ENCODE results near the gene HIPK2. TPM values are rescaled to one million over a fixed set of nuclear protein-coding genes. Genes with fewer than 3 reads are reported as not detected.

HIPK2 gene
- total RNA-seq, 1 donor: 12.7 TPM

DNA sequence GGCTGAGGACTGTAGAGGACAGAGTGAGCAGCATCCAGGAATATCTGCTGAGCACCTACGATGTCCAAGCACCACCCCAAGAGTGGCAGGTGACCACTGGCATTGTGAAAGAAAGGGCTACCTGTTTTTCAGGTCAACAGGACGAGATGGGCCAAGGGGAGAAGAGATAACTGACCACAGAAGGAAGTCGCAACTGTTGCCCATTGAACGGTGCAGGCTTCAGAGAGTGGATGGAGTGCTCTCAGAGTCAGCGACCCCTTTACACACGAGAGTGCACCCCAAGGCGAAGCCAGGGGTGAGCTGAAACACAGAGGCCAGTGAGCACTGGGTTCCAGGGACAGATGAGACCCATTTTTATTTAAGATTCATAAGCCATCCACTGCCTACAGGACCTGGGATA, 42.3 kb downstream of the HIPK2 start:
- H3K36me3 ChIP-seq (ENCODE audit: insufficient read depth, low read length): peaks cover 4% of the 10 kb centered on the region
- no peak overlapping the region for H3K4me2 ChIP-seq (ENCODE audit: insufficient read depth, low read length)
- H3K4me3 ChIP-seq (ENCODE audit: insufficient read depth, low read length): no peak overlapping the region
- H3K27ac ChIP-seq (ENCODE audit: low read depth, low read length): peak overlapping the region; percentile 99
- DNase-seq (ENCODE audit: insufficient read length, low spot score, missing footprints): no peak
- no peaks in the 10 kb centered on the region for H3K27me3 ChIP-seq (ENCODE audit: insufficient read depth, low read length)
- no peak for TF ChIP-seq CTCF (IDR thresholded peaks at IDR 0.05; ENCODE audit: extremely low read depth, low read depth, low read length)
- H3K9me3 ChIP-seq (ENCODE audit: low read depth, low read length): no peaks in the 10 kb centered on the region
- H2AFZ ChIP-seq (ENCODE audit: low read length): no peak overlapping the region
- H3K79me2 ChIP-seq (ENCODE audit: insufficient read depth, low read length): peaks cover 85% of the 10 kb centered on the region
- H4K20me1 ChIP-seq (ENCODE audit: insufficient read depth, low read length): peaks cover 9% of the 10 kb centered on the region
- peaks cover 76% of the 10 kb centered on the region for H3K4me1 ChIP-seq (ENCODE audit: insufficient read depth, low read length)

- peak overlapping the region; percentile 38 for H3K4me2 ChIP-seq (ENCODE audit: insufficient read depth, low read length)
- H3K27ac ChIP-seq (ENCODE audit: low read depth, low read length): peak overlapping the region; percentile 99
- H3K9me3 ChIP-seq (ENCODE audit: low read depth, low read length): no peaks in the 10 kb centered on the region
- peaks cover 3% of the 10 kb centered on the region for H4K20me1 ChIP-seq (ENCODE audit: insufficient read depth, low read length)
- H3K36me3 ChIP-seq (ENCODE audit: insufficient read depth, low read length): peaks cover 4% of the 10 kb centered on the region
- no peaks in the 10 kb centered on the region for H3K27me3 ChIP-seq (ENCODE audit: insufficient read depth, low read length)
- H3K4me3 ChIP-seq (ENCODE audit: insufficient read depth, low read length): no peak overlapping the region
- DNase-seq (ENCODE audit: insufficient read length, low spot score, missing footprints): peak; percentile 59
- H2AFZ ChIP-seq (ENCODE audit: low read length): no peak overlapping the region
- TF ChIP-seq CTCF (IDR thresholded peaks at IDR 0.05; ENCODE audit: extremely low read depth, low read depth, low read length): no peak
- peaks cover 84% of the 10 kb centered on the region for H3K79me2 ChIP-seq (ENCODE audit: insufficient read depth, low read length)
- H3K4me1 ChIP-seq (ENCODE audit: insufficient read depth, low read length): peaks cover 69% of the 10 kb centered on the region
Observed at GRCh38 chr7:139734395-139734794, 43.4 kb downstream of the HIPK2 start.

- Histone ChIP-seq H3K9me3 (ENCODE audit: low read depth, low read length) (no peaks in the 10 kb centered on the region), H3K27me3 (ENCODE audit: insufficient read depth, low read length) (no peaks in the 10 kb centered on the region), H4K20me1 (ENCODE audit: insufficient read depth, low read length) (peaks cover 3% of the 10 kb centered on the region), H3K27ac (ENCODE audit: low read depth, low read length) (peak overlapping the region; percentile 99), H3K36me3 (ENCODE audit: insufficient read depth, low read length) (peaks cover 4% of the 10 kb centered on the region), H2AFZ (ENCODE audit: low read length) (no peak overlapping the region), H3K4me1 (ENCODE audit: insufficient read depth, low read length) (peaks cover 65% of the 10 kb centered on the region), H3K79me2 (ENCODE audit: insufficient read depth, low read length) (peaks cover 84% of the 10 kb centered on the region), H3K4me3 (ENCODE audit: insufficient read depth, low read length) (no peak overlapping the region), H3K4me2 (ENCODE audit: insufficient read depth, low read length) (peak overlapping the region; percentile 38)
- DNase-seq (ENCODE audit: insufficient read length, low spot score, missing footprints): no peak
- TF ChIP-seq CTCF (IDR thresholded peaks at IDR 0.05; ENCODE audit: extremely low read depth, low read depth, low read length): no peak
Observed at GRCh38 chr7:139733751-139734150, 44.0 kb downstream of the HIPK2 start.

DNA sequence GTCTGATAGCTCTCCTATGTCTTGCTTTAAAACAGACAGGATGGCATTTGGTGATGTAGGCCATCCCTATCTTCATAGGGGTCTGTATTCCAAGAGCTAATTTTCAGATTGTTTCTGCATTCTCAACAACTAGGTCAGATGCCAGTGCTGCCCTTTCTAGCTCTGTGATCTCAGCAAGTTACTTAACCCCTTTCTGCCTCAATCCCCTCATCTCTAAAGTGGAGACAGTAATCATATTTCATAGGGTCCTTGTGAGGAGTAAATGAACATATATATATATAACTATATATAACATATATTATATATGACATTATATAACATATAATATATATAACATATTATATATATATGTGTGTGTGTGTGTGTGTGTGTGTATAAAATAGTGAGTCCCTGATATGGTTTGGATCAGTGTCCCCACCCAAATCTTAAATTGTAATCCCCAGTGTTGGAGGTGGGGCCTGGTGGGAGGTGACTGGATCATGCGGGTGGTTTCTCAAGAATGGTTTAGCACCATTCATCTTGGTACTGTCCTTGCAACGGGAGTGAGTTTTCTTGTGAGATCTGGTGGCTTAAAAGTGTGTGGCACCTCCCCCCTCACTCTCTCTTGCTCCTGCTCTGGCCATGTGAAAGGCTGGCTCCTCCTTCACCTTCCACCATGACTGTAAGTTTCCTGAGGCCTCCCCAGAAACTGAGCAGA, 45.2 kb downstream of the HIPK2 start:
- H3K9me3 ChIP-seq (ENCODE audit: low read depth, low read length): no peaks in the 10 kb centered on the region
- no peak overlapping the region for H2AFZ ChIP-seq (ENCODE audit: low read length)
- peaks cover 4% of the 10 kb centered on the region for H3K36me3 ChIP-seq (ENCODE audit: insufficient read depth, low read length)
- peaks cover 3% of the 10 kb centered on the region for H4K20me1 ChIP-seq (ENCODE audit: insufficient read depth, low read length)
- H3K4me3 ChIP-seq (ENCODE audit: insufficient read depth, low read length): no peak overlapping the region
- no peak for DNase-seq (ENCODE audit: insufficient read length, low spot score, missing footprints)
- no peak for TF ChIP-seq CTCF (IDR thresholded peaks at IDR 0.05; ENCODE audit: extremely low read depth, low read depth, low read length)
- H3K27me3 ChIP-seq (ENCODE audit: insufficient read depth, low read length): no peaks in the 10 kb centered on the region
- peaks cover 87% of the 10 kb centered on the region for H3K79me2 ChIP-seq (ENCODE audit: insufficient read depth, low read length)
- H3K27ac ChIP-seq (ENCODE audit: low read depth, low read length): peak overlapping the region; percentile 99
- peaks cover 62% of the 10 kb centered on the region for H3K4me1 ChIP-seq (ENCODE audit: insufficient read depth, low read length)
- H3K4me2 ChIP-seq (ENCODE audit: insufficient read depth, low read length): peak overlapping the region; percentile 77
